HG03045 (cell line): ENCODE data around the gene TMIGD2.
"Not testable (repeated sequence)": the region's sequence is repeated elsewhere in the genome, so short reads cannot be mapped to it uniquely, and the experiment has no call there.

ENCODE experiments used
- ATAC-seq: cut with Tn5 transposase; IDR thresholded peaks from one replicate; pipeline ENCODE4 v1.9.1; 2021; ENCODE audit warnings: mild to moderate bottlenecking, moderate library complexity; ENCODE audit not compliant: unreplicated experiment

Gene TMIGD2

GRCh38 chr19:4297901-4298809 lies 4.0 kb downstream of the TMIGD2 start:
- no peak for ATAC-seq

- no peak for ATAC-seq
Observed at GRCh38 chr19:4295972-4296771, 6.0 kb downstream of the TMIGD2 start.

DNA sequence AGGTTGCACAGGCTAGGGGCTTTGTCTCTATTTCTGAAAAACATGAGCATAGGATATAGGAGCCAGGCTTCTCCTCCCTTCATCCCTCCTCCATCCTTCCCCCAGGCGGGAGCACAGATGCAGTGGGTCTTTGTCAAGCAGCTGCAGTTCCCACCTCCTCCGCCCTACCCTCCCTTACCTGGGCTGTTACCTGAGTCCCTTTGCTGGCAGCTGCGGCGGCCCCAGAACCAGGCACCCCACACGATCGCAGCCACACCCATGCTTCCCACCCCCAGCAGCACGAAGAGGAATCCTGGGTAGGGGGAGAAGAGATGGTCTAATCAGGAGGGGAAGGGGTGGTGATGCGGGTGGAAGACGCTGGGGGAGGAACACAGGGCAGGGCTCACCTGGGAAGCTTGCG lies 7.8 kb downstream of the TMIGD2 start:
- no peak for ATAC-seq

DNA sequence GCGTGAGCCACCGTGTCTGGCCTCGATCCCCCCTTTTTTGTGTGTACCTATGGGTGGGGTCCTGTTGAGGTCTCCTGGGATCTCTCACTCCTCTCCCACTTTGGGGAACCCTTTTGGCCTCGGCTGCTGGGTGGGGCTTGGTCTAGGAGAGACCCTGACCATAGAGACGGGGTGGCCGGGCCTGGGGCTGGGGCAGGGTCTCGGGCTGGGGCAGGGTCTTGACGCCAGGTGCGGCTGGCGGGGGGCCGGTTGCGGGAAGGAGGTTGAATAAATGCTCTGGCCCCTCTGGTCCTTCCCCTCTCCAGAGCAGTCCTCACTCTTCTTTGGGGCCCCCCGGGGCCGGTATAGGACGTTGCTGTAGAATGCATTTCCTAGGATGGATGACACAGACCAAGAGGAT lies 9.7 kb downstream of the TMIGD2 start:
- ATAC-seq: no peak

GRCh38 chr19:4291184-4291732 lies 10.9 kb downstream of the TMIGD2 start:
- no peak for ATAC-seq

GRCh38 chr19:4288091-4288777 lies 14.0 kb downstream of the TMIGD2 start:
- ATAC-seq: no peak

- not testable (repeated sequence) for ATAC-seq
Observed at GRCh38 chr19:4286141-4286540, 16.0 kb downstream of the TMIGD2 start.

DNA sequence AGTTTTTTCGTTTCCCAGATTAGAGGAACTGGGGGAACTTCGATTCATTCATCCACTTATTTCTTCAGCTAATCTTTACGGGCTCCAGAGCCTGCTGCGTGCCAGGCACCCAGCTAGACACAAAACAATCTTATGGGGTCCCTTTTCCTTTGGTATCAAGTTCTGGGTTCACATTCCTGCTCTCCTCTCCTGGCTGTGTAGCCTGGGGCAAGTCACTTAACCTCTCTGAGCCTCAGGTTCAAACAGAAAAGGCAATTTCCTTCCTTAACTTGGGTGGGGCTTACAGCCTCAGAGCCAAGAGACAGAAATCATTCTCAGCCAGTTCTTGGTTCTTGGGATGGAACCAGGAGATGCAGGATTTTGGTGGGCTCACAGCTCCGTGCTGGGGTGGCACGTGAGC lies 17.2 kb downstream of the TMIGD2 start:
- no peak for ATAC-seq

- no peak for ATAC-seq
Observed at GRCh38 chr19:4284176-4284958, 17.8 kb downstream of the TMIGD2 start.

DNA sequence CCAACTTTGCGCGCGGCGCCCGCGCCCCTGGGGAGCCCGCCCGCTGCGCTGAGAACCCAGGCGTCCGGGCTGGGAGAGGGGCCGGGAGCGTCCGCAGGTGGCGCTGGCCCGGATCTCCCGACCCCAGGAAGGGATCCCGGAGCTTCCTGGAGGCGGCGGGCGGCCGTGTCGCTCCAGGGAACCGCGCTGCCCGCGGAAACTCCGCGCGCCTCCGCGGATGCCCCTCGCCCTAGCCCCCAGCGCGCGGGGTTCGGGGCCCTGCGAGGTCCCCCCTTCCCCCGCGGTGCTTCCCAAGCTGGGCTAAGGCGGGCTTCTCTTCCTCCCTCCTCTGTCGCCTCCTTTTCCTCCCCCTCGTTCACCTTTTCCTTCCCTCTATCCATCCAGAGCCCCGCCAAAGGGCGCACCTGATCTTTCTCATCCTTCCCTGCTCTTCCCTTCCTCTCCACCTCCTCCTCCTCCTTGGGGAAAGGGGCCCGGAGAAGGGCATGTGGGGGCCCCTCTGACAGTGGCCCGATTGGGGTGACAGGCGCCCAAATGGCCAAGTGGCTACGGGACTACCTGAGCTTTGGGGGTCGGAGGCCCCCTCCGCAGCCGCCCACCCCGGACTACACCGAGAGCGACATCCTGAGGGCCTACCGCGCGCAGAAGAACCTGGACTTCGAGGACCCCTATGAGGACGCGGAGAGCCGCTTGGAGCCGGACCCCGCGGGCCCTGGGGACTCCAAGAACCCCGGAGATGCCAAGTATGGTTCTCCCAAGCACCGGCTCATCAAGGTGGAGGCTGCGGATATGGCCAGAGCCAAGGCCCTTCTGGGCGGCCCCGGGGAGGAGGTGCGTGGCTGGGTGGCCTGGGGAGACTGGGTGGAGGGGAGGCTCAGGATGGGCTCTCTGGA lies 22.4 kb downstream of the TMIGD2 start:
- no peak for ATAC-seq

GRCh38 chr19:4279267-4279529 lies 23.0 kb downstream of the TMIGD2 start:
- no peak for ATAC-seq

DNA sequence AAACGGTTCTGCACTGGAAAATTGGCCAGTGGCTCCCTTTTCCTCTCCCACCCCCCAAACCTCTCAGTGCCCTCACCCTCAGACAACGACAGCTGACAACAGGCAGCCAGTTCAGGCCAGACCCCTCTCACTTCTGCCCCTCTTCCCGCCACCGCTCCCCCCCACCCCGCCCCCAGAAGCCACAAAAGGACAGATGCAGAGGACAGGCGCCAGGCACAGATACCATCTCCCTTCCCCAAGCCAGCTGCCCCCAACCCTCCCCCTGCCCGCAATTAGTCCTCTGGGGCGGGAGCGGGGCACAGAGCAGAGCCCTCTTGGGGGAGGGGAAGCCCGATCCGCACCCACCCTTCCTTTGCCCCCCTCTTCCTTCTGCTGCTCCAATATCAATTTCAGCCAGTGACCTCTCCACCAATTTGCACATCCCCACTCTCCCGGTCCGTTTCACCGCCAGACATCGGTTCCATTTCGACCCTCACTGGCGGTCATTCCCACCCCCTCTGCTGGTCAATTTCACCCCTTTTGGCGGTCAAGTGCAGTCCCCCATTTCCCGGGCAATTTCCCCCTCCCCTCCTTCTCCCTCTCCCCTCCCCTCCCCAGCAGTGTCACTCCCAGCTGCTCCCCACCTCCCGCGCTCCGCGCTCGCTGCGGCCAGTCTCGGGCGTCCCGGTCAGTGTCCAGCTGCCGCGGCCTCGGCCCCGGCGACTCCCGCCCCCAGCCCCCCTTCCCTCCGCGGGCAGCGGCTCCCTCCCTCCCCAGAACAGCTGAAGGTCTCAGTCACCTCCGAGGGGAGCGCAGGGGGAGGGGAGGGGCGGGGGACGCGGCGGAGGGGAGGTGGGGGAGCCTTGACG lies 23.5 kb downstream of the TMIGD2 start, which contains the start of gene SHD:
Gene SHD, plus strand, starts transcription at position 848 of the 848 bp plus-strand sequence. CDS start 798 bp downstream, outside the sequence.
- no peak for ATAC-seq

DNA sequence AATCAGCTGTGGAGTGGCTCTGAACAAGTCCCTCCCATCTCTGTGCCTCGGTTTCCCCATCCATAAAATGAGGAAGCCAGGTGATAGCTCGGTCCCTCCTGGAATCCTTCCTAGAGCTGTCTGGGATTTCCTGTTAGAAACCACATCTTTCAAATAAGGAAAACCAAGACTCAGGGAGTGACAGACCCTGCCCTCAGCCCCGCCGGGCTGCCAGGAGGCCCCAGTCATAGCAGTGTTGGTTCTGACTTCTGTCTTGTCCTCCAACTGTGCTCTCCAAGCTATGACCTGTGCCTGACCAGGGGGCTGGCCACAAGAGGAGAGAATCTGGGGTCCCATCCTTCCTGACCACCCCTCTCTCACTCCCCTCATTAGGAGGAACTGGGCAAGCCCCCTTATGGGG lies 24.2 kb downstream of the TMIGD2 start:
- ATAC-seq: no peak

- ATAC-seq: no peak
Observed at GRCh38 chr19:4277191-4277696, 24.9 kb downstream of the TMIGD2 start.

DNA sequence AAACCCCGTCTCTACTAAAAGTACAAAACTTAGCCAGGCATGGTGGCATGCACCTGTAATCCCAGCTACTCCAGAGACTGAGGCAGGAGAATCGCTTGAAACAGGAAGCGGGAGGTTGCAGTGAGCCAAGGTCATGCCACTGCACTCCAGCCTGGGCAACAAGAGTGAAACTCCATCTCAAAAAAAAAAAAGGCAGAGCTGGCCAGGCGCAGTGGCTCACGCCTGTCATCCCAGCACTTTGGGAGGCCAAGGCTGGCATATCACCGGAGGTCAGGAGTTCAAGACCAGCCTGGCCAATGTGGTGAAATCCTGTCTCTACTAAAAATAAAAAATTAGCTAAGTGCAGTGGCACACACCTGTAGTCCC lies 27.9 kb downstream of the TMIGD2 start:
- not testable (repeated sequence) for ATAC-seq

DNA sequence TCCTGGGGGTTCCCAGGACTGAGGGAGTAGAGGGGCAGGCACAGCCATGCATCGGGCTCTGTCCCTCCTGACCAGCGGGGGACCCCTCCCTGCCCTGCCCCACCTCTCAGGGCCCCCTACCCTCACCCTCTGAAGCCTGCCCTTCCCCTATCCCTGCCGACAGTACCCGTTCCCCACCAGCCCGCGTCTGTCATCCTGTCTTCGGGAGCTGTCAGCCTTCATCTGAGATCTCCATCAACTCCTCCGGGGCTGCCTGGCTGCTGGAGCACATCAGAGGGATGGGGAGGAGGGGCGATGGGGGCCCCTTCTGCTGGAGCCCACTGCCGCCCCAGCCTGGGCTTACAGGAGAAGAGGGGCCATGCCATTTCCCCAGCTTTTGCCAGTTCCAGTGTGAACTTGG lies 29.3 kb downstream of the TMIGD2 start:
- no peak for ATAC-seq

GRCh38 chr19:4268816-4269430 lies 33.3 kb downstream of the TMIGD2 start:
- ATAC-seq: no peak
